ENCODE measurements around the gene JAK3. TPM values are rescaled to one million over a fixed set of nuclear protein-coding genes. Genes with fewer than 3 reads are reported as not detected.

JAK3 gene
- polyA plus RNA-seq, 6 donors from 2014 or later = 38.5 to 68.7 (median 56.0) TPM

- H3K36me3 Mint-ChIP-seq = peaks cover 0 to 14% of the 10 kb centered on the region in 2 donors
- no peaks in the 10 kb centered on the region for H3K9me3 Mint-ChIP-seq
- H3K4me1 Mint-ChIP-seq = peaks cover 37 to 52% (median 52%) of the 10 kb centered on the region in 3 donors
- peak overlapping the region; percentile 33 to 96 (median 92) for H3K27ac Mint-ChIP-seq
- peak overlapping the region; percentile 95 to 100 (median 99) for H3K4me3 Mint-ChIP-seq
- DNase-seq (no peak), ATAC-seq (ENCODE audit: low read depth in 2 of 2) (no peak)
- H3K27me3 Mint-ChIP-seq = no peaks in the 10 kb centered on the region
Measured at GRCh38 chr19:17861542-17862402, 14.0 kb upstream of the JAK3 start.

- no peak for ATAC-seq (ENCODE audit: low read depth in 2 of 2)
- H3K27me3 Mint-ChIP-seq = no peaks in the 10 kb centered on the region
- H3K36me3 Mint-ChIP-seq = peaks cover 0 to 14% of the 10 kb centered on the region in 2 donors
- no peak for DNase-seq
- peak overlapping the region; percentile 95 to 100 (median 99) for H3K4me3 Mint-ChIP-seq
- peaks cover 33 to 50% (median 48%) of the 10 kb centered on the region in 3 donors for H3K4me1 Mint-ChIP-seq
- peak overlapping the region; percentile 80 to 96 (median 92) for H3K27ac Mint-ChIP-seq
- no peaks in the 10 kb centered on the region for H3K9me3 Mint-ChIP-seq
Measured at GRCh38 chr19:17860993-17861360, 13.2 kb upstream of the JAK3 start.

- H3K9me3 Mint-ChIP-seq = no peaks in the 10 kb centered on the region
- H3K4me3 Mint-ChIP-seq = peak overlapping the region; percentile 95 to 100 (median 99)
- H3K4me1 Mint-ChIP-seq = peaks cover 36 to 53% (median 46%) of the 10 kb centered on the region in 3 donors
- H3K27me3 Mint-ChIP-seq = peaks cover 0 to 2% (median 0%) of the 10 kb centered on the region in 3 donors
- peaks cover 0 to 14% of the 10 kb centered on the region in 2 donors for H3K36me3 Mint-ChIP-seq
- ATAC-seq (ENCODE audit: low read depth in 2 of 2) (no peak), DNase-seq (no peak)
- H3K27ac Mint-ChIP-seq = peak overlapping the region; percentile 86 to 100 (median 97)
Measured at GRCh38 chr19:17860331-17860992, 12.7 kb upstream of the JAK3 start.

- Mint-ChIP-seq H3K27me3 (peaks cover 0 to 4% (median 0%) of the 10 kb centered on the region in 3 donors), H3K4me3 (peak within 1 kb of the TSS; percentile 95 to 100 (median 99)), H3K4me1 (peaks cover 39 to 56% (median 46%) of the 10 kb centered on the region in 3 donors), H3K27ac (peak within 1 kb of the TSS; percentile 95 to 100 (median 98)), H3K36me3 (peaks cover 0 to 14% of the 10 kb centered on the region in 2 donors), H3K9me3 (no peaks in the 10 kb centered on the region)
- DNase-seq = peak; percentile 97
- ATAC-seq (ENCODE audit: low read depth in 2 of 2) = peak; percentile 91 to 92
Measured at GRCh38 chr19:17859533-17860330, 11.9 kb upstream of the JAK3 start, which contains the start of gene RPL18A. TSS of gene RPL18A (plus strand) at chr19:17859910. CDS start at chr19:17859957, 47 bp downstream.

GRCh38 chr19:17855280-17856152 is 7.7 kb upstream of the JAK3 start:
- peak; percentile 78 for DNase-seq
- Mint-ChIP-seq H3K4me3 (peak overlapping the region in 1 of 8 donors; percentile 47), H3K27me3 (peaks cover 0 to 4% (median 0%) of the 10 kb centered on the region in 3 donors), H3K9me3 (no peaks in the 10 kb centered on the region), H3K4me1 (peaks cover 31 to 41% (median 34%) of the 10 kb centered on the region in 3 donors), H3K27ac (peak overlapping the region in 5 of 6 donors; percentile 24 to 87 (median 66)), H3K36me3 (peaks cover 0 to 8% of the 10 kb centered on the region in 2 donors)
- peak in 1 of 2 donors; percentile 16 for ATAC-seq (ENCODE audit: low read depth in 2 of 2)

- Mint-ChIP-seq H3K9me3 (no peaks in the 10 kb centered on the region), H3K4me1 (peaks cover 28 to 43% (median 36%) of the 10 kb centered on the region in 3 donors), H3K27ac (peak overlapping the region in 1 of 6 donors; percentile 67), H3K36me3 (no peaks in the 10 kb centered on the region), H3K27me3 (peaks cover 0 to 4% (median 0%) of the 10 kb centered on the region in 3 donors), H3K4me3 (peak overlapping the region in 1 of 8 donors; percentile 47)
- ATAC-seq (ENCODE audit: low read depth in 2 of 2) = no peak
- no peak for DNase-seq
Measured at GRCh38 chr19:17854061-17854460, 6.3 kb upstream of the JAK3 start.

GRCh38 chr19:17848595-17849292 is 962 bp upstream of the JAK3 start:
- peak overlapping the region; percentile 92 to 99 (median 96) for H3K27ac Mint-ChIP-seq
- no peak for DNase-seq
- H3K4me1 Mint-ChIP-seq = peaks cover 49 to 81% (median 70%) of the 10 kb centered on the region in 3 donors
- no peaks in the 10 kb centered on the region for H3K36me3 Mint-ChIP-seq
- peak overlapping the region; percentile 82 to 95 (median 92) for H3K4me3 Mint-ChIP-seq
- H3K9me3 Mint-ChIP-seq = no peaks in the 10 kb centered on the region
- H3K27me3 Mint-ChIP-seq = no peaks in the 10 kb centered on the region
- ATAC-seq (ENCODE audit: low read depth in 2 of 2) = no peak

- ATAC-seq (ENCODE audit: low read depth in 2 of 2) (no peak), DNase-seq (no peak)
- peaks cover 0 to 3% of the 10 kb centered on the region in 2 donors for H3K36me3 Mint-ChIP-seq
- H3K4me1 Mint-ChIP-seq = peaks cover 50 to 71% (median 64%) of the 10 kb centered on the region in 3 donors
- H3K4me3 Mint-ChIP-seq = peak overlapping the region; percentile 60 to 95 (median 91)
- no peaks in the 10 kb centered on the region for H3K9me3 Mint-ChIP-seq
- peak overlapping the region; percentile 68 to 97 (median 91) for H3K27ac Mint-ChIP-seq
- no peaks in the 10 kb centered on the region for H3K27me3 Mint-ChIP-seq
Measured at GRCh38 chr19:17846146-17846545, 1.6 kb downstream of the JAK3 start.

GRCh38 chr19:17843908-17844490 is 3.8 kb downstream of the JAK3 start:
- no peaks in the 10 kb centered on the region for H3K9me3 Mint-ChIP-seq
- peaks cover 0 to 9% of the 10 kb centered on the region in 2 donors for H3K36me3 Mint-ChIP-seq
- ATAC-seq (ENCODE audit: low read depth in 2 of 2) (no peak), DNase-seq (no peak)
- H3K4me1 Mint-ChIP-seq = peaks cover 36 to 57% (median 51%) of the 10 kb centered on the region in 3 donors
- H3K27ac Mint-ChIP-seq = peak overlapping the region in 1 of 6 donors; percentile 82
- H3K27me3 Mint-ChIP-seq = no peaks in the 10 kb centered on the region
- peak overlapping the region in 1 of 8 donors; percentile 53 for H3K4me3 Mint-ChIP-seq

GRCh38 chr19:17843292-17843827 is 4.4 kb downstream of the JAK3 start:
- Mint-ChIP-seq H3K27ac (no peak overlapping the region), H3K4me3 (peak overlapping the region in 2 of 8 donors; percentile 29 to 41), H3K36me3 (peaks cover 0 to 9% of the 10 kb centered on the region in 2 donors), H3K27me3 (no peaks in the 10 kb centered on the region), H3K4me1 (peaks cover 30 to 51% (median 44%) of the 10 kb centered on the region in 3 donors), H3K9me3 (no peaks in the 10 kb centered on the region)
- ATAC-seq (ENCODE audit: low read depth in 2 of 2) = no peak
- DNase-seq = no peak

GRCh38 chr19:17842663-17843291 is 5.0 kb downstream of the JAK3 start:
- no peak overlapping the region for H3K27ac Mint-ChIP-seq

More at GRCh38 chr19:17842663-17843291, 5.0 kb downstream of the JAK3 start:
- Mint-ChIP-seq H3K9me3 (no peaks in the 10 kb centered on the region), H3K27me3 (no peaks in the 10 kb centered on the region), H3K36me3 (peaks cover 4 to 13% of the 10 kb centered on the region in 2 donors), H3K4me3 (peak overlapping the region in 1 of 8 donors; percentile 41), H3K4me1 (peaks cover 25 to 46% (median 39%) of the 10 kb centered on the region in 3 donors)
- DNase-seq (no peak), ATAC-seq (ENCODE audit: low read depth in 2 of 2) (no peak)

Data from naive B cell (primary cell).